Gastroesophageal sphincter (tissue), 4 donors: ENCODE results near the gene HBZ. TPM values are rescaled to one million over a fixed set of nuclear protein-coding genes. Genes with fewer than 3 reads are reported as not detected.

Source experiments
- ATAC-seq: fragments of 150-250 bp; one replicate; pipeline ENCODE4 v1.9.1; 2016; ENCODE audit warnings: mild to moderate bottlenecking, moderate library complexity
- H3K27ac ChIP-seq, 4 donors: fragments of 200-600 bp; sonication (generic) in 3 of 4; 1 replicate in 3 of 4; 2 replicates in 1 of 4; pipeline ENCODE4 v1.5.1; 2016 to 2019
- H3K27me3 ChIP-seq: fragments of 200-600 bp; sonication (generic); one replicate; pipeline ENCODE4 v1.5.1; 2019
- H3K36me3 ChIP-seq, 2 donors: fragments of 200-600 bp; sonication (generic); one replicate each; pipeline ENCODE4 v1.5.1; 2019; ENCODE audit warnings: control low read depth in 1 of 2
- H3K4me1 ChIP-seq, 3 donors: fragments of 200-600 bp; sonication (generic); 1 replicate in 2 of 3; 2 replicates in 1 of 3; pipeline ENCODE4 v1.5.1; 2016 to 2019; ENCODE audit warnings: control low read depth in 2 of 3
- H3K4me3 ChIP-seq, 2 donors: fragments of 200-600 bp; sonication (generic); one replicate each; pipeline ENCODE4 v1.5.1; 2019; ENCODE audit warnings: mild to moderate bottlenecking in 1 of 2, moderate library complexity in 1 of 2
- H3K9me3 ChIP-seq, 3 donors: fragments of 200-600 bp; sonication (generic); one replicate each; pipeline ENCODE4 v1.5.1; 2017 to 2019; ENCODE audit warnings: control low read depth in 2 of 3
- CTCF ChIP-seq, 4 experiments: fragments of 200-600 bp in 2 of 4; fragments of 450-650 bp in 2 of 4; sonication (generic) in 1 of 4; IDR thresholded peaks; one replicate each; pipeline ENCODE4 v1.5.1; 2017 to 2019; ENCODE audit warnings: antibody characterized with exemption in 4 of 4, mild to moderate bottlenecking in 2 of 4, moderate library complexity in 2 of 4
- EP300 ChIP-seq: sonication (generic); formaldehyde crosslinking; IDR thresholded peaks from one replicate; pipeline ENCODE4 v1.6.1; 2017; ENCODE audit warnings: antibody characterized with exemption, mild to moderate bottlenecking
- POLR2A ChIP-seq, 2 donors: fragments of 450-650 bp; IDR thresholded peaks; one replicate each; pipeline ENCODE4 v1.6.1; 2017; ENCODE audit warnings: antibody characterized with exemption in 2 of 2, mild to moderate bottlenecking in 2 of 2, moderate library complexity in 1 of 2
- POLR2AphosphoS5 ChIP-seq: sonication (generic); formaldehyde crosslinking; IDR thresholded peaks from one replicate; pipeline ENCODE4 v1.6.1; 2017; ENCODE audit warnings: antibody characterized with exemption
- WGBS, 2 donors: methylation state at CpG; one replicate each; pipeline ENCODE4 v1.1.5; 2018; ENCODE audit warnings: low coverage in 1 of 2; 5-methylcytosine and 5-hydroxymethylcytosine counted together
- total RNA-seq, 4 donors: library from RNA; depleted of rRNA; stranded (reverse); fragments of >200 nt; gene quantifications; one replicate each; pipeline ENCODE4 v1.1.0, GENCODE V29; 2016

Gene HBZ
- total RNA-seq, 4 donors from 2014 or later, result not detected

- Histone ChIP-seq H3K4me1 (peaks cover 0 to 20% (median 0%) of the 10 kb centered on the region in 3 donors), H3K36me3 (peaks cover 0 to 3% of the 10 kb centered on the region in 2 donors), H3K9me3 (no peaks in the 10 kb centered on the region), H3K27ac (no peak overlapping the region), H3K27me3 (no peaks in the 10 kb centered on the region), H3K4me3 (no peak overlapping the region)
- 84 to 100% methylated on average over 2 of the region's 2 CpGs for WGBS, 2 donors
- TF ChIP-seq POLR2AphosphoS5 (no peak), POLR2A (IDR thresholded peaks at IDR 0.05) (no peak), CTCF (IDR thresholded peaks at IDR 0.05) (no peak)
- no peak for ATAC-seq
Measured at GRCh38 chr16:133716-134115, 18.7 kb upstream of the HBZ start.

GRCh38 chr16:138049-138417 is 14.4 kb upstream of the HBZ start:
- ATAC-seq, result peak; percentile 23
- no CpG with 5 or more reads among the region's 30 CpGs for WGBS, 2 donors
- peak overlapping the region; percentile 84 to 99 for H3K4me3 ChIP-seq
- no peak for TF ChIP-seq CTCF (IDR thresholded peaks at IDR 0.05)
- TF ChIP-seq POLR2A (IDR thresholded peaks at IDR 0.05), result no peak
- no peak for TF ChIP-seq POLR2AphosphoS5
- no peak for TF ChIP-seq EP300
- peaks cover 0 to 27% (median 0%) of the 10 kb centered on the region in 3 donors for H3K4me1 ChIP-seq
- H3K9me3 ChIP-seq, result no peaks in the 10 kb centered on the region
- no peaks in the 10 kb centered on the region for H3K36me3 ChIP-seq
- H3K27me3 ChIP-seq, result peaks cover 9% of the 10 kb centered on the region
- peak overlapping the region; percentile 62 to 90 (median 88) for H3K27ac ChIP-seq

- H3K27me3 ChIP-seq, result peaks cover 30% of the 10 kb centered on the region
- no peak for ATAC-seq
- H3K27ac ChIP-seq, result no peak overlapping the region
- 47 to 55% methylated on average over 10 of the region's 10 CpGs for WGBS, 2 donors
- no peak overlapping the region for H3K4me3 ChIP-seq
- peaks cover 0 to 27% (median 0%) of the 10 kb centered on the region in 3 donors for H3K4me1 ChIP-seq
- no peak for TF ChIP-seq CTCF (IDR thresholded peaks at IDR 0.05)
- TF ChIP-seq EP300, result no peak
- TF ChIP-seq POLR2A (IDR thresholded peaks at IDR 0.05), result no peak
- no peak for TF ChIP-seq POLR2AphosphoS5
- no peaks in the 10 kb centered on the region for H3K36me3 ChIP-seq
- H3K9me3 ChIP-seq, result no peaks in the 10 kb centered on the region
Measured at GRCh38 chr16:140175-140857, 12.1 kb upstream of the HBZ start.

- Histone ChIP-seq H3K4me1 (peaks cover 0 to 12% (median 0%) of the 10 kb centered on the region in 3 donors), H3K27ac (no peak overlapping the region), H3K27me3 (peaks cover 47% of the 10 kb centered on the region), H3K4me3 (no peak overlapping the region), H3K9me3 (no peaks in the 10 kb centered on the region), H3K36me3 (no peaks in the 10 kb centered on the region)
- ATAC-seq, result no peak
- TF ChIP-seq POLR2A (IDR thresholded peaks at IDR 0.05) (no peak), POLR2AphosphoS5 (no peak), CTCF (IDR thresholded peaks at IDR 0.05) (no peak), EP300 (no peak)
- 61 to 63% methylated on average over 5 to 9 of the region's 12 CpGs for WGBS, 2 donors
Measured at GRCh38 chr16:142405-142967, 10.0 kb upstream of the HBZ start.

- ATAC-seq, result no peak
- Histone ChIP-seq H3K4me1 (peaks cover 0 to 7% (median 0%) of the 10 kb centered on the region in 3 donors), H3K27ac (no peak overlapping the region), H3K9me3 (no peaks in the 10 kb centered on the region), H3K27me3 (peaks cover 47% of the 10 kb centered on the region), H3K4me3 (no peak overlapping the region), H3K36me3 (no peaks in the 10 kb centered on the region)
- 83% methylated on average over 2 of the region's 6 CpGs; no CpG with 5 or more reads in 1 of the 2 donors for WGBS, 2 donors
- no peak for TF ChIP-seq POLR2A (IDR thresholded peaks at IDR 0.05)
- no peak for TF ChIP-seq POLR2AphosphoS5
- TF ChIP-seq CTCF (IDR thresholded peaks at IDR 0.05), result no peak
- TF ChIP-seq EP300, result no peak
Measured at GRCh38 chr16:143047-143446, 9.4 kb upstream of the HBZ start.
